ENCODE results near the gene CERS6. TPM values are rescaled to one million over a fixed set of nuclear protein-coding genes. Genes with fewer than 3 reads are reported as not detected.

Gene CERS6
- total and polyA plus RNA-seq, 2 of the 8 experiments (the other 6 are each of a cell fraction or from before 2014, with no cell fraction given) = 6.8 to 28.2 TPM

- Histone ChIP-seq H3K79me2 (ENCODE audit: control insufficient read depth in 1 of 2, insufficient read depth in 2 of 2, low read length in 2 of 2) (peaks cover 0 to 7% of the 10 kb centered on the region in 2 experiments; a peak in 3 of 4 replicates), H2AFZ (ENCODE audit: low read length) (no peak overlapping the region), H3K9me3 (ENCODE audit: insufficient read depth in 2 of 2, low read depth in 1 of 2, low read length in 1 of 2) (no peaks in the 10 kb centered on the region), H2BK20ac (ENCODE audit: low read length) (no peak overlapping the region; the same call in 1 of the 2 replicates), H3K27me3 (replicated peaks in 1 of 4; ENCODE audit: control insufficient read depth in 3 of 4, extremely low read depth in 1 of 4, insufficient read depth in 3 of 4, low read length in 3 of 4) (no peaks in the 10 kb centered on the region), H4K8ac (ENCODE audit: extremely low read depth, insufficient read depth, low read length) (no peak overlapping the region), H3K4me3 (ENCODE audit: extremely low read depth in 1 of 4, insufficient read depth in 2 of 4, low read depth in 3 of 4, low read length in 4 of 4) (no peak overlapping the region), H2AK5ac (ENCODE audit: low read depth, low read length) (no peak overlapping the region; the same call in 1 of the 2 replicates), H3K23me2 (ENCODE audit: low read depth, low read length) (no peaks in the 10 kb centered on the region), H3K27ac (ENCODE audit: low read depth, low read length) (no peak overlapping the region), H2BK15ac (ENCODE audit: low read length) (no peak overlapping the region), H3K9ac (replicated peaks in 1 of 4; ENCODE audit: extremely low read depth in 1 of 4, low read depth in 3 of 4, low read length in 3 of 4) (no peak overlapping the region), H3K4me1 (replicated peaks in 1 of 4; ENCODE audit: control insufficient read depth in 3 of 4, insufficient read depth in 4 of 4, low read length in 3 of 4) (peaks cover 0 to 3% (median 0%) of the 10 kb centered on the region in 4 experiments; a peak in 1 of 7 replicates), H3K18ac (ENCODE audit: extremely low read depth, low read length) (no peak overlapping the region), H2BK120ac (replicated peaks; ENCODE audit: low read depth, low read length) (no peak overlapping the region), H4K5ac (ENCODE audit: insufficient read length, low read depth, low read length) (no peak overlapping the region), H3K14ac (ENCODE audit: insufficient read length) (no peak overlapping the region), H2BK5ac (ENCODE audit: low read depth, low read length) (no peak overlapping the region), H3K56ac (replicated peaks; ENCODE audit: insufficient read length, low read depth, low read length) (no peak overlapping the region), H3K4me2 (ENCODE audit: insufficient read depth in 1 of 2, low read depth in 2 of 2, low read length in 2 of 2) (no peak overlapping the region), H4K20me1 (replicated peaks in 1 of 2; ENCODE audit: control insufficient read depth in 1 of 2, insufficient read depth in 2 of 2, low read length in 2 of 2) (no peaks in the 10 kb centered on the region), H4K91ac (replicated peaks; ENCODE audit: insufficient read length, low read length) (no peak overlapping the region), H3K23ac (ENCODE audit: insufficient read length) (no peak overlapping the region), H3K4ac (replicated peaks; ENCODE audit: insufficient read length, low read depth, low read length) (no peak overlapping the region), H3K79me1 (ENCODE audit: low read depth, low read length) (no peaks in the 10 kb centered on the region; the same call in 1 of the 2 replicates), H3K36me3 (ENCODE audit: control insufficient read depth in 2 of 4, insufficient read depth in 4 of 4, low read length in 3 of 4) (peaks cover 0 to 6% (median 1%) of the 10 kb centered on the region in 4 experiments; a peak in 2 of 8 replicates), H2BK12ac (ENCODE audit: low read depth, low read length) (no peak overlapping the region)
- no peak for FAIRE-seq
- WGBS, 2 experiments (ENCODE audit: extremely low coverage in 1 of 2, insufficient coverage in 1 of 2, insufficient read length in 1 of 2, insufficient replicate concordance in 2 of 2, low coverage in 1 of 2, low lambda C conversion rate in 2 of 2, missing lambda C conversion rate in 1 of 2) = 88% methylated on average over 2 of the region's 2 CpGs; no CpG with 5 or more reads in 1 of the 2 experiments
- no peak for TF ChIP-seq PHF8 (conservative IDR thresholded peaks at IDR 0.05; ENCODE audit: low read depth, low read length)
- POLR2A ChIA-PET (ENCODE audit: partially characterized antibody) = no interaction called here
- CTCF ChIA-PET (ENCODE audit: partially characterized antibody) = no interaction called here
- DNase-seq (ENCODE audit: low read depth in 1 of 2, low spot score in 2 of 2) = no peak
Observed at GRCh38 chr2:168559187-168559586, 103.1 kb downstream of the CERS6 start.
